Stimulated activated CD8-positive, alpha-beta memory T cell treated with anti-CD3 and anti-CD28 coated beads, Interleukin-15, amount 100 ng/mL, for 1 hour (primary cell): Measurements from ENCODE around the gene TRNP1.
A peak's percentile ranks its signal among the peaks of the same experiment; 100 is the strongest.

Source experiments
- DNase-seq: peaks from one replicate; pipeline ENCODE4 v3.0.0-alpha.2; 2020; ENCODE audit warnings: low read depth

Gene TRNP1

DNA sequence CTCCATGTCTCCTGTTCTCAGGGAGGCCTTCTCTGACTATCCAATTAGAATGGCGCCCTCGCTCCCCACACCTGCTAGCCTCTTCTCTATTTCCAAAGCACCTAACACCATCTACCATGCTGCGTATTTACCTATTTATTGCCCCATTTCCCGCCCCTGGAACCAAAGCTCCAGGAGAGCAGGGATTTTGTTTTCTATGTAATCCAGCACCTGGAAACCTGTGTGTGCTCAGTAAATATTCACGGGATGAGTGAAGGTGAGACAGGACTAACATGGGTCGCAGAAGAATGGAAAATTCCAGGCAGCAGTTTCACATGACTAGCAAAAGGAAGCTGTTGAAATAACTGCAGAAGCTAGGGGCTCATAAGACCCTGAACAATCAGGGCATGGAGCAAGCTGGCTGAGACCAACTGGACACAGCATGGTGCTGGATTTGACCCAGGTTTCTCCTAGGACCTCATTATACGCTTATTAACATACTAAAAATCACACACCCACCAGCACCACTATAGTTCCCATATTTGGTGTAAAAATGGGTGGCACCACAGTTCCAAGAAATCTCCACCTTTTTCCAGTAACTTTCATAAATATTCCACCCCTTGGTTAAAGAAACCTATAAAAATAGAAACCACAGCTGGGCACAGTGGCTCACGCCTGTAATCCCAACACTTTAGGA lies 34.2 kb downstream of the TRNP1 start:
- no peak for DNase-seq

DNA sequence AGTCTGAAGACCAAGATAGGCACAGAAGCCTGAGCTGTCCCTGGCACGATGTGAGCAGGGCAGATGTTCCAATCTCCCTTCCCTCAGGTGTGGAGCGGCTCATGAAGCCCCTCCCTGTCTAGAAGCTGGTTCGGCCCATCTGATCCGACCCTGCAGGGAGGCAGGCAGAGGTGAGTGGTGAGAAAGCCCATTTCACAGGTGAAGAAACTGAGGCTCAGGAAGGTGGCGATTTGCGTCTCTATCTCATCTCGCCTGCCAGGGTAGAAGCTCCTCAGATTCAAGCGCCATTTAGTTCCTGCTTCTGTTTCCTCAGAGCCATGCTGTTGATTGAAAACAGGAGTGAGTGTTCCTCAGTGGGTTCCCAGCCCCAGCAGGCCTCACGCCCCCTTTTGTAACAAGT lies 36.0 kb downstream of the TRNP1 start:
- DNase-seq: no peak

DNA sequence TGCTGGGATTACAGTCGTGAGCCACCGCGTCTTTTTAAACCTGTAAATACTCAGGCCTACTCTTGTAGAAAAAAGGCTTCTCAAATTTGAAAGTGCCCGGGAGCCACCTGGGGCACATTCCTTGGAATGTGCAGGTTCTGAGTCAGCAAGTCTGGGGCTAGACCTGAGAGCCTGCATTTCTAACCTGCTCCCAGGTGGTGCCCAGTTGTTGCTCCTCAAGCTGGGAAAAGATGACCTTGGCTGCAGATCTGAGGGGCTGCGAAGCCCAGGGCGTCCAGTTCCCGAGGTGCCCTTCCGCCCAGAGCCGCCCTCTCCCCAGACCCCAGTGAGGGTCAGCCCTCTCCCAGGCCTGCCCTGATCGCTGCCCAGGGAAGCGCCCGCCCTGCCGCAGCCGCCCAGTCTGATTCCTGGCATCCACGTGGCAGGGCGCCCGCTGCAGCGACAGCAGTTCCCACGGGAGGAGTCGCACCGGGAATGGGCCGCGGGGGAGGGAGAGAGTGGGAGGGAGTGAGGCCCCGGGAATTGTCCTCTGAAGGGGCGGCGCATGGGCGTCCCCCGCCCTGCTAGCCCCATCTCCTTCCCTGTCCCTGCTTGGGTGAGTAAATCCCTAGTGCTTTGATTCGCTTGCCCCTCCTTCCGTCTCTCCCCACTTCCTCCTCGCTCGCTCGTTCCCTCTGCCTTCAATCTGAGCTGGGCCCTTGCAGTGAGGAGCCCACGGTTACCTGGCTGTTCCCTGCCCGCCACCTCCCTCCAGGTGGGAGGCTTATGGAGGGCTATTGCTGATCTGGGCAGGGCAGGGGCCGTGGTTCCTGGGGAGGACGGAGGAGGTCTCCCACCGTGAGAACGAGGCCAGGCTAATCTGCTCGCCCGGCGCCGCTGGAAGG lies 38.0 kb downstream of the TRNP1 start:
- DNase-seq: no peak

DNA sequence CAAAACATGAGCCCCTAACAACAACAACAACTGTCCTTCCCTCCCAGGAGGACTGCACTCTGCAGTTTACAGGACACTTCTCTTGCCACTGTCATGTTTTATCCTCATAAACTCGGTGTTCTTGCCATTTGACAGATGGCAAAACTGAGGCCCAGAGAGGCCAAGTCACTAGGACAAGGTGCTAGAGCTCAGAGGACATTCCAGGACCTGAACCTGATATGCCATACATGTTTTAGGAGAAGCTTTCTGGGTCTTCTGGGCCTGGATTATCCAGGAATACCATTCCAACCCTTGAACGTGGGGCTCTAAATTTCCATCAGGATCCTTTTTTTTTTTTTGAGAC lies 38.6 kb downstream of the TRNP1 start:
- no peak for DNase-seq

DNA sequence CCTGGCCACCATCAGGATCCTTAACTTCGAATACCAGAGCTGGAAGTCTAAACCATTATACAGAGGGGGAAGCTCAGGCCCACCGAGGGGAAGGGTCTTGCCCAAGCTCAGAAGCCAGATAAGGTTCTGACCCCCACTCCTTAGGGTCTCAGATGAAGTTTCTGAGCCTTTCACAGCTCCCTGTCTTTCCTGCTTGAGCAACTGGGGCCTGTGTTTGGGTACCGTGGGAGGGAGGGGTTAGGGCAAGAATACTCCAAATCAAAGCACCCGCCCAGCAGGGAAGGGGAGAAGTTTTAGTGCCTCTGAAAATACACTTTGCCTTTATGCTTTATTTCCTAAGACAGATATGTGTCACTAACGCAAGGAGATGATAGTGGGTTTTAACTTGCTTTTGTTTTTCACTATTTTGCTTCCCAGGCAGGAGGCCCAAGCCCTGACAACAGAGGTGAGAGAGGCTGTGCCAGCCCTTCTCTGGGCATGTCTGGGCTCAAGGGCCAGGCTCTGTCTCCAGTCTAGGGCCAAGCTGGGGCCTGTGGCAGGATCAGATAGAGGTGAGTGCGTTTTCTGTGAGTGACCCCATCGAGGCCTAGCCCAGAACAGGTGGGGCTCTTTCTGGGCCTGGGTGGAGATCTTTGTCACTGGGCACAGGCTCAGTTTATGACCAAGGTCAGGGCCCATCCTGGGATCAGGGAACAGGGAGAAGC lies 39.7 kb downstream of the TRNP1 start:
- DNase-seq: no peak

DNA sequence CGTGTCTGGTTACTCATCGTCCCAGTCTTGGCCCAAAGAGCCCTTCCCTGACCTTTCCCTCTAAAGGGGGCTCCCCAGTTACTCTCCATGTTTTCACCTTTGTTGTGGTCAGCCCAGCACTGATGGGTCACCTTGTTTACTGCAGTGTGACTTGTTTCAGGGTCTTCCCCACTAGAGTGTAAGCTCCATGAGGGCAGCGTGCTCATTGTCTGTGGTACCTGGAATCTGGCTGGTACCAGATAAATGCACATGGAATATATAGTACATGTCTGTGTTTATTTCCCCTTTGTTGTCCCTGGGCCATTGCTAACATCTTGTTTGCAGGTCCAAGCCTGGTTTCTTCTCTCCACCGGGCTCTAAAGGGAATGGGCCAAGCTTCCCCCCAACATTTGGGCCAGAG lies 41.9 kb downstream of the TRNP1 start:
- DNase-seq: no peak

DNA sequence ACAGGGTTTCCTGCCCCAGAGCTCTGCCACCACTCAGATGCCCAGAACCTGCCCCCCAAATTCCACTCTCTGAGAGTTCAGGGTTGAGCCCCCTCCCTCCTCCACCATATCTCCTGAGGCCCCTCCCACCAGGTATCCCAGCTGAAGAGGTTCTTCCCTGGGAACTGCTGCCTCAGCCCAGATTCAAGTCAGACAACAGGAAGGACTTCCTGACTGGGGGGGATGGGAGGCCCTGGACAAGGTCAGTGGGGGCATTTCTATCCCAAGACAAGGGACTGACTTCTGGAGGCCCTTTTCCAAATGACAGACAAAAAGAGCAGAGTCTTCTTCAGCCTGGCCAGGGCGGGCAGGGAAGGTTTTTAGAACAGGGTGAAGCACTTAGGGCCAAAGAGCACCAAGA lies 43.2 kb downstream of the TRNP1 start:
- no peak for DNase-seq

DNA sequence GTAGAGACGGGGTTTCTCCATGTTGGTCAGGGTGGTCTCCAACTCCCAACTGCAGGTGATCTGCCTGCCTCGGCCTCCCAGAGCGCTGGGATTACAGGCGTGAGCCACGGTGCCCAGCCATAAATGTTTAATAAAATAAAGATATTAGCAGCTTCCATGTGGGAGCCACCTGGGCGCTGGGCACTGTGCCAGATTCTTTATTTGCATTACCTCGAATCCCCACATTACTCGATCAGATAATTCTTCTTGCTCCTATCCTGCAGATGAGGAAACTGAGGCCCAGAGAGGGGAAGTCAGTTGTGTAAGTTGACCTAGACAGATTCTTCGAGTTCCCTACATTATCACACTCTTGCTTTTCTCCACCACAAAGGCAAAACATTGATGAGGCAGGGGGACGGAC lies 44.0 kb downstream of the TRNP1 start:
- DNase-seq: no peak

DNA sequence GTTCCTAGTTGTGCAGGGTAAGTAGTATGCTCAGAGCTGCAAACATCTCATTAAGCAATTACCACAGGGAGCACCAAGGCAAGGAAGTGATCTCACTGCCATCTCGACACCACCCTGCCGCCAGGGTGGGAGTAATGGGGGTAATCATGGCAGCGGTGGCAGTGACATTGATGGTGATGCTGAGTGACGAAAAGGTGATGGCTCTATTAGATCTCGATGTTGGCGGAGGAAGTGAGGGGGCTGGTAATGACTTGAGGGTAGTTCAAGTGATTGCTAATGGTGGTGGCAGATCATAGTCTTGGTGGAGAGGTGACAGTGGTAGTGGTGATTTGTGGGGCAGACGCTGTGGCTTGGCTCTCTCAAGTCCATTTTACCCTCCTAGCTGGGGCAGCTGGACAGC lies 44.5 kb downstream of the TRNP1 start:
- DNase-seq: no peak

DNA sequence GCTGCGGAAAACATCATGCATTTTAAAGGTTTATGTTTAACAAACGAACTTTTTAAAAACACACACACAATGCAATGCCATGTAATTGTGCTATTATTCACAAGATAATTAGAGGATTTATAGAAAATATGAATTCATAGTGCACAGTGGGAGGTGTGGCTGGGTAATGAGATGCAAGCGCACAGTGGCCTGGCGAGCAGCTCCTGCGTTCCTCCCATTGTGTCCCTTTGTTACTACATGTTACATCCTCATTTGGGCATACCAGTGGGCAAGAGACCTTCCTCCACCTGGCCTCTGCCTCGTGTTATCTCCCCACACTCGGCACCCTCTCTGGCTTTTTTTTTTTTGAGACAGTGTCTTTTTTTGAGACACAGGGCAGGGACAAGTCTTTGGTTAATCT lies 49.2 kb downstream of the TRNP1 start:
- DNase-seq: no peak

DNA sequence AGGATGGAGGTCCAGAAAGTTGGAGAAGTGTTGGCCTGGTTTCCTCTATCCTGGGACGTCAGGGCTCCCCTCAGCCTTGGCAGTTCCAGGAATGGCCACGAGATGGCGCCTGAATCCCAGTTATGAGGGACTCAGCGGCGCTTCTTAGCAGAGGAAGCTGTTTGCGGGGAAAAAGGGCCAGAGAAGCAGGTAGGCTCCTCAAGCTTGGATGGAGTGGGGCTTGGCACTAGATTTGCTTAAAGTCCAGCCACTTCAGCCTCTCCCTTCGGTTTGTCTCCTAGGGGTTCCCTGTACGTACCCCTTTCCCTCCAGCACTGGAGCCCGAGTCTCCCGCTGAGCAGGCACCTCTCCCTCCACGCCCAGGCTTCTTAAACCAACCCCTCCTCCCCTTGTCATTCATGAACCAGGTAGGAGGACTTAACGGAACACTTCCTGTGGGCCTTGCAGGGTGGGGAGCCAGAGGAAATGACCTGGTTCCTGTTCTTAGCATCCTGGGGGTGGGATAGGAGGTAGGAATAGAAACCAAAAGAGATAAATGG lies 51.2 kb downstream of the TRNP1 start:
- peak; percentile 91 for DNase-seq

DNA sequence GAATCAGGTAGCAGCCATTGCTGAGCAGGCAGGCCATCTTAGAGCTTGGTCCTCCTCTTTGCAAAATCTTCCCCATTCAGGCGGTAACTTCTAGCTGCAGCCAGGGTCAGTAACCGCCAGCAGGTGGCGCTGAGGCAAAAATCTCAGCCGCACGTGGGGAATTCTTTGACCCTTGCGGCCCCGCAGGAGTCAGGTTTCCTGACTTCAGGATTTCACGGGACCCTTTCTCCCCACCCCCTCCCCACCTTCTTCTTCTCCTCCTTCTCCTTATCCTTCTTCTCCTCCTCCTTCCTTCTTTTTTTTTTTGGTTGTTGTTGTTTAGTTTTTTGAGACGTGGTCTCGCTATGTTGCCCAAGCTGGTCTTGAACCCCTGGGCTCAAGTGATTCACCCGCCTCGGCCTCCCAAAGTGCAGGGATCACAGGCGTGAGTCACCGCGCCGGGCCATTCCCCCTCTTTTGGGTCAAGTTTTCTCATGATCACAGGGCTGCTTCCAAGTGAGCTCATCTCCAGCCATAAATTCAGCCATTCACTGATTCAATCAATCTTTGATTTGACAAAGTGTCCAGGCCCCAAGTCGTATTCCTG lies 52.6 kb downstream of the TRNP1 start:
- DNase-seq: peak; percentile 49

DNA sequence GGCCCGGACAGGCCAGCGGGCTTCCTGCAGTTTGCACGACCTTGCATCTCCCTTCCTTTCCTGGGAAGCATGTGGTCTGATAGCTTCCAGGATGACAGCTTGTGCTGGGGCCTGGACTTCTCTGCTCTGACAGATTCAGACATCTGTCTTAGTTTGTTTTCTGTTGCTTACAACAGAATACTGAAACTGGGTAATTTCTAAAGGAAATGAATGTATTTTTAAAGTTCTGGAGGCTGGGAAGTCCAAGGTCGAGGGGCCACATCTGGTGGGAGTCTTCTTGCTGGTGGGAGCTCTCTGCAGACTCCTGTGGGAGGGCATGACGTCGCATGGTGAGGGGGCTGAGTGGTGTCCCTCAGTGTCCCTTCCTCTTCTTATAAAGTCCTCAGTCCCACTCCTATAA lies 54.4 kb downstream of the TRNP1 start:
- DNase-seq: no peak

DNA sequence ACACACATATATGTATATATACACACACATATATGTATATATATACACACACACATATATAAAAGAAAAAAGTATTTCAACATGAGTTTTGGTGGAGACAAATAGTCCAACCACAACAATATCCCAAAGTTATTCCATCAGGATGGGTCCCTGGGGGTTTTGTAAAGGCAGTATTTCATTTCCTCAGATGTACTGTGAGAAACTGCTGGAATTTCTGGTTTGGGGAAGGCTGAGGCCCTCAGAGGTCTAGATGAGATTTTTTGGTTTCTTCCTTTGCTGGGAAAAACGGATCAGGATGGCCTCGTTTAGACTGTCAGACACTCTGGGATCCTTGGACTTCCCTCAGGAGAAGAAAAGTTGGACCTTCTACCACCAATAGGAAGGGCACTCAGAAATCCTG lies 55.6 kb downstream of the TRNP1 start:
- DNase-seq: no peak

DNA sequence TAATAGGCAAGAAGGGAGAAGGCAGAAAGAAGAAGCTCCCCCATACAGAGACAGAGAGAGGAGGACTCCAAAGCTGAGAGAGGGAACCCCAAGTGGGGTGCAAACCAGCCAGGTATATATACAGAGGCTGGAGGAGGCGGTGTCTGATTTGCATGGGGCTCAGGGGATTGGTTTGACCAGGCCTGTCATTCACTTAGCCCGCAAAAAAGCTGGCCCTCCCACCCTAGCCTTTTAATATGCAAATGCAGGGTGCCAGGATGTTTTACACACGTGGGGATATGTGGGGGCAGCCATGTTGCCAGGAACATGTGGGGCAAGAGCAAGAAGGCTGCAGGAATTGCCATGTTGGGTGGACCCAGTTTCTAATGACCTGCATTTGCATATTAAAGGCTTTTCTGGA lies 56.1 kb downstream of the TRNP1 start:
- no peak for DNase-seq
